ENCODE measurements around the gene CEBPZ. TPM values are rescaled to one million over a fixed set of nuclear protein-coding genes. Genes with fewer than 3 reads are reported as not detected.

CEBPZ gene
- total RNA-seq, 1 donor from 2014 or later, result 28.2 TPM

GRCh38 chr2:37246205-37246604 is 14.8 kb upstream of the CEBPZ start:
- DNase-seq (ENCODE audit: extremely low spot score, unreplicated experiment), result no peak
- Mint-ChIP-seq H3K36me3 (ENCODE audit: unreplicated experiment) (peaks cover 51% of the 10 kb centered on the region), H3K9me3 (ENCODE audit: unreplicated experiment) (no peaks in the 10 kb centered on the region), H3K27ac (ENCODE audit: unreplicated experiment) (no peak overlapping the region), H3K27me3 (ENCODE audit: unreplicated experiment) (no peaks in the 10 kb centered on the region), H3K4me3 (ENCODE audit: unreplicated experiment) (no peak overlapping the region), H3K4me1 (ENCODE audit: unreplicated experiment) (peaks cover 10% of the 10 kb centered on the region)
- no peak for TF ChIP-seq CTCF (IDR thresholded peaks at IDR 0.05)

- DNase-seq (ENCODE audit: extremely low spot score, unreplicated experiment), result no peak
- Mint-ChIP-seq H3K27ac (ENCODE audit: unreplicated experiment) (no peak overlapping the region), H3K27me3 (ENCODE audit: unreplicated experiment) (no peaks in the 10 kb centered on the region), H3K4me1 (ENCODE audit: unreplicated experiment) (peaks cover 2% of the 10 kb centered on the region), H3K4me3 (ENCODE audit: unreplicated experiment) (no peak overlapping the region), H3K36me3 (ENCODE audit: unreplicated experiment) (peaks cover 48% of the 10 kb centered on the region), H3K9me3 (ENCODE audit: unreplicated experiment) (no peaks in the 10 kb centered on the region)
- TF ChIP-seq CTCF (IDR thresholded peaks at IDR 0.05), result no peak
Observed at GRCh38 chr2:37244755-37245154, 13.4 kb upstream of the CEBPZ start.

GRCh38 chr2:37244017-37244416 is 12.6 kb upstream of the CEBPZ start:
- H3K27ac Mint-ChIP-seq (ENCODE audit: unreplicated experiment), result no peak overlapping the region
- no peak for TF ChIP-seq CTCF (IDR thresholded peaks at IDR 0.05)
- no peak overlapping the region for H3K4me3 Mint-ChIP-seq (ENCODE audit: unreplicated experiment)
- H3K9me3 Mint-ChIP-seq (ENCODE audit: unreplicated experiment), result no peaks in the 10 kb centered on the region
- DNase-seq (ENCODE audit: extremely low spot score, unreplicated experiment), result no peak
- H3K27me3 Mint-ChIP-seq (ENCODE audit: unreplicated experiment), result no peaks in the 10 kb centered on the region
- no peaks in the 10 kb centered on the region for H3K4me1 Mint-ChIP-seq (ENCODE audit: unreplicated experiment)
- peaks cover 46% of the 10 kb centered on the region for H3K36me3 Mint-ChIP-seq (ENCODE audit: unreplicated experiment)

- TF ChIP-seq CTCF (IDR thresholded peaks at IDR 0.05), result no peak
- no peaks in the 10 kb centered on the region for H3K9me3 Mint-ChIP-seq (ENCODE audit: unreplicated experiment)
- H3K27ac Mint-ChIP-seq (ENCODE audit: unreplicated experiment), result no peak overlapping the region
- H3K4me3 Mint-ChIP-seq (ENCODE audit: unreplicated experiment), result no peak overlapping the region
- H3K27me3 Mint-ChIP-seq (ENCODE audit: unreplicated experiment), result no peaks in the 10 kb centered on the region
- no peaks in the 10 kb centered on the region for H3K4me1 Mint-ChIP-seq (ENCODE audit: unreplicated experiment)
- no peak for DNase-seq (ENCODE audit: extremely low spot score, unreplicated experiment)
- H3K36me3 Mint-ChIP-seq (ENCODE audit: unreplicated experiment), result peaks cover 46% of the 10 kb centered on the region
Observed at GRCh38 chr2:37243435-37243834, 12.0 kb upstream of the CEBPZ start.

GRCh38 chr2:37232131-37232933 is 936 bp upstream of the CEBPZ start:
- Mint-ChIP-seq H3K27me3 (ENCODE audit: unreplicated experiment) (no peaks in the 10 kb centered on the region), H3K9me3 (ENCODE audit: unreplicated experiment) (no peaks in the 10 kb centered on the region), H3K4me1 (ENCODE audit: unreplicated experiment) (peaks cover 11% of the 10 kb centered on the region), H3K36me3 (ENCODE audit: unreplicated experiment) (peaks cover 25% of the 10 kb centered on the region), H3K4me3 (ENCODE audit: unreplicated experiment) (no peak overlapping the region), H3K27ac (ENCODE audit: unreplicated experiment) (no peak overlapping the region)
- TF ChIP-seq CTCF (IDR thresholded peaks at IDR 0.05), result no peak
- DNase-seq (ENCODE audit: extremely low spot score, unreplicated experiment), result no peak
